HEK293T (cell line): ENCODE measurements around the gene AKT3.

Experiments
- BHLHE40 ChIP-seq: fragments of 450-650 bp; IDR thresholded peaks from 2 replicates; pipeline ENCODE4 v1.6.1; 2016; ENCODE audit warnings: mild to moderate bottlenecking, moderate library complexity, borderline replicate concordance
- FOXA1 ChIP-seq: fragments of 450-650 bp; IDR thresholded peaks from 2 replicates; pipeline ENCODE4 v1.6.1; 2016; ENCODE audit warnings: mild to moderate bottlenecking
- FOXM1 ChIP-seq: fragments of 450-650 bp; IDR thresholded peaks from 2 replicates; pipeline ENCODE4 v1.6.1; 2017; ENCODE audit warnings: mild to moderate bottlenecking, borderline replicate concordance
- HDGF ChIP-seq: fragments of 450-650 bp; IDR thresholded peaks from 2 replicates; pipeline ENCODE4 v1.6.1; 2017; ENCODE audit warnings: antibody characterized with exemption, borderline replicate concordance
- LEF1 ChIP-seq: fragments of 450-650 bp; IDR thresholded peaks from 2 replicates; pipeline ENCODE4 v1.6.1; 2017; ENCODE audit warnings: mild to moderate bottlenecking, borderline replicate concordance
- NFRKB ChIP-seq: fragments of 450-650 bp; IDR thresholded peaks from 2 replicates; pipeline ENCODE4 v1.6.1; 2016; ENCODE audit warnings: mild to moderate bottlenecking, moderate library complexity
- PKNOX1 ChIP-seq: fragments of 450-650 bp; IDR thresholded peaks from 2 replicates; pipeline ENCODE4 v1.6.1; 2016
- SP1 ChIP-seq: fragments of 450-650 bp; IDR thresholded peaks from 2 replicates; pipeline ENCODE4 v1.6.1; 2017
- SUZ12 ChIP-seq: fragments of 450-650 bp; IDR thresholded peaks from 2 replicates; pipeline ENCODE4 v1.6.1; 2016; ENCODE audit warnings: mild to moderate bottlenecking
- TARDBP ChIP-seq: fragments of 450-650 bp; IDR thresholded peaks from 2 replicates; pipeline ENCODE4 v1.6.1; 2016
- ZNF384 ChIP-seq: fragments of 450-650 bp; IDR thresholded peaks from 2 replicates; pipeline ENCODE4 v1.6.1; 2016

GRCh38 chr1:243790404-243790803, 59.6 kb downstream of the AKT3 start:
- TF ChIP-seq PKNOX1: no peak
- no peak for TF ChIP-seq HDGF
- TF ChIP-seq FOXA1: no peak
- no peak for TF ChIP-seq BHLHE40
- no peak for TF ChIP-seq TARDBP
- TF ChIP-seq ZNF384: no peak
- no peak for TF ChIP-seq SP1
- TF ChIP-seq FOXM1: no peak
- no peak for TF ChIP-seq NFRKB
- TF ChIP-seq LEF1: no peak
- no peak for TF ChIP-seq SUZ12
